Panc1 (cell line): ENCODE results near the gene LRPPRC. TPM values are rescaled to one million over a fixed set of nuclear protein-coding genes. Genes with fewer than 3 reads are reported as not detected.

ENCODE experiments used
- ATAC-seq: fragments of 200-7000 bp; cut with Tn5 transposase; 2 replicates; pipeline ENCODE4 v1.9.1; 2020; ENCODE audit warnings: mild to moderate bottlenecking, moderate library complexity
- BruUV-seq: library from RNA; stranded (reverse); fragments of 400-500 nt; replicated peaks from 2 replicates; lab custom pipeline; 2021; lab: Mats Ljungman, UMichigan
- CTCF ChIA-PET: fragments of 300-600 bp; sonication (Branson Sonifier 250); formaldehyde crosslinking; loops from one replicate; lab custom pipeline; 2022; ENCODE audit warnings: antibody characterized with exemption; lab: Charles Lee
- POLR2A ChIA-PET: fragments of 300-600 bp; sonication (Branson Sonifier 250); formaldehyde crosslinking; loops from one replicate; lab custom pipeline; 2022; ENCODE audit warnings: antibody characterized with exemption; lab: Charles Lee
- DNase-seq: peaks from one replicate; pipeline ENCODE4 v3.0.0-alpha.2; 2010; ENCODE audit warnings: low read depth, low spot score
- H3K27ac ChIP-seq: 2 replicates; pipeline ENCODE4 v1.5.1; 2011; ENCODE audit warnings: mild to moderate bottlenecking, low read length, inconsistent platforms
- H3K27me3 ChIP-seq: fragments of 200-500 bp; sonication (Bioruptor generic); 2 replicates; pipeline ENCODE4 v1.6.0; 2014; ENCODE audit warnings: low read length, inconsistent platforms; ENCODE audit not compliant: control insufficient read depth, insufficient read depth
- H3K36me3 ChIP-seq: fragments of 200-500 bp; sonication (Bioruptor generic); 2 replicates; pipeline ENCODE4 v1.5.1; 2014; ENCODE audit warnings: inconsistent platforms, mild to moderate bottlenecking, low read length, moderate library complexity; ENCODE audit not compliant: control insufficient read depth, insufficient read depth
- H3K4me1 ChIP-seq: 2 replicates; pipeline ENCODE4 v1.5.1; 2011; ENCODE audit warnings: inconsistent platforms, mild to moderate bottlenecking, low read length, moderate library complexity; ENCODE audit not compliant: control insufficient read depth, insufficient read depth
- H3K4me3 ChIP-seq, 2 experiments: 2 replicates each; pipeline ENCODE4 v1.5.1; 2011 to 2012; ENCODE audit warnings: low read depth in 2 of 2, low read length in 2 of 2, mild to moderate bottlenecking in 2 of 2, inconsistent platforms in 1 of 2, moderate library complexity in 1 of 2
- H3K9me3 ChIP-seq: fragments of 200-500 bp; sonication (Bioruptor generic); 2 replicates; pipeline ENCODE4 v1.5.1; 2014; ENCODE audit warnings: low read depth, mild to moderate bottlenecking, inconsistent platforms, low read length, moderate library complexity; ENCODE audit not compliant: control insufficient read depth, insufficient read depth
- POLR2AphosphoS5 ChIP-seq: IDR thresholded peaks from 2 replicates; pipeline ENCODE4 v1.6.1; 2012; ENCODE audit warnings: mild to moderate bottlenecking, low read depth, low read length, moderate library complexity
- SIN3A ChIP-seq: IDR thresholded peaks from 2 replicates; pipeline ENCODE4 v1.6.1; 2012; ENCODE audit warnings: low read depth, mild to moderate bottlenecking, low read length, moderate library complexity, borderline replicate concordance; ENCODE audit not compliant: insufficient read depth
- TCF7L2 ChIP-seq: IDR thresholded peaks from 2 replicates; pipeline ENCODE4 v1.6.1; 2011; ENCODE audit warnings: mild to moderate bottlenecking, low read depth, low read length, inconsistent platforms
- in situ Hi-C: cut with HindIII; loops from 2 replicates; pipeline ENCODE4 v1.10.0; 2016; ENCODE audit warnings: low sequenced_read_pairs, low pct_unique_long_range_greater_than_20kb
- intact Hi-C: fragments of 100-400 bp; cut with micrococcal nuclease; formaldehyde crosslinking; loops from one replicate; pipeline ENCODE4 v1.10.0; 2022; ENCODE audit not compliant: unreplicated experiment
- total RNA-seq: library from RNA; stranded (reverse); gene quantifications from one replicate; pipeline ENCODE4 v1.2.1, GENCODE V29; 2021; ENCODE audit not compliant: unreplicated experiment
- TF ChIP-seq, protein P1 (sequence below): fragments of 450-650 bp; IDR thresholded peaks from 2 replicates; pipeline ENCODE4 v1.5.1; 2017; ENCODE audit warnings: mild to moderate bottlenecking
- TF ChIP-seq, protein P2 (sequence below), 2 experiments: IDR thresholded peaks; 2 replicates each; pipeline ENCODE4 v1.6.1; 2011 to 2012; ENCODE audit warnings: low read depth in 2 of 2, control low read depth in 1 of 2, low read length in 1 of 2, mild to moderate bottlenecking in 1 of 2, moderate library complexity in 1 of 2; ENCODE audit not compliant: insufficient read depth in 1 of 2

LRPPRC gene
- total RNA-seq, 1 experiment from 2014 or later: 207 TPM

DNA sequence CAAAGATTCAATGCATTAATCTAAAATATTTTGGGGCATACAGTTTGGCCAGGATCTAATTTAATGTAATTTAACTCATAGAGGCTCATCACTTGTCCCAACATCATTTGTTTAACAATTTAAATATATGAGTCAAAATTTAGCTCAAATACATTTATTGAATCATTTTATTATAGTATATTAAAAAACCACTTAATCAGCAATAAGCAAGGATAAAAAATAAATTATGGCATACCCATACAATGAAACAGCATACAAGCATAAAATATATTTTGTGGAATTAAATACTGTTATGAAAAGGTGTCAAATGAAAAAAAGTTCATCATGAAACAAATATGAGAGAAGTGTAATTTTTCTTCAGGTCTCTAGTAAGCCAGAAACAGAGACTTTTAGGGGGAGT lies 34.9 kb downstream of the LRPPRC start:
- CTCF ChIA-PET: no interaction called here
- intact Hi-C loops: no loop called here

DNA sequence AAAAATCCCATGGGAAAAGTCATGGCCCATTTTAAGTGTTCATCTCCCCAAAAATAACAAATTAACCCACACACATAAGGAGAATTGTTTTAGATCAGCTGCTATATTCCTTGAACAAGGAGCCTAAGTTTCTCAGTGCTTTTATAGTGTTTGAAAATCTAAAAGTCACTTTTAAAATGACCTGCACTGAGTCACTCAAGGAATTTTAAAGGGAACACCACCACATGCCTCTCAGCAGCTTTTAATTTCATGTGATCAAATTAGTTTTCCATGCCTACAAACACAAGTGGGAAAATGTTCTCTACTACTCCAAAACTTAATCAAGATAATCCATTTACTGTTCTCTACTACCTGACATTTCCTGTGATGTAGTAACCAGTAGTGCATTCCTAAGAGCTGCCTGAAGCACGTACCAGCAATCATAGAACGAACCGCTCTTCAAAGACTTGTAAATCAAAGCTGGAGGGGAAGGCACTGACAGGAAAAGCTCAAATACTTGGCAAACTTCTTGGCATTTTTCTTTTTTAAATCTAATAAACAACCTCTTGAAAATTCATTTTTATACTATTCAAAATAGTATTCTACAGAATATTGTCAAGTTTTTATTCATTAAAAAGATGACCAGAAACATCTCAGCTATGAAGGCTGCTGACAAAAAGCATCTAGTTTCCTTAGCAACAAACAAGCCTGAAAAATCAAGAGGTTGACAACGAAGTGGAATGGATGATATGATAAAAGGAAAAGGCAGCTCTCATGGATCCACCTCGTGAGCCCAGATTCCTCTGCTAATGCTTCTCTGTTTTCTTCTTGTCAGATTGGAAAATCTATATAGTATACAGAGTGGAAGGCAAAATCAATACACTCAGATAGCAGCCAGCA lies 37.2 kb downstream of the LRPPRC start:
- H3K27ac ChIP-seq: no peak overlapping the region
- no peak for TF ChIP-seq SIN3A
- POLR2A ChIA-PET: no interaction called here
- CTCF ChIA-PET: no interaction called here
- ATAC-seq (no peak), DNase-seq (no peak)
- BruUV-seq: no TSS peak
- no peaks in the 10 kb centered on the region for H3K9me3 ChIP-seq
- in situ Hi-C loops: no loop called here
- no peak overlapping the region for H3K4me3 ChIP-seq
- H3K4me1 ChIP-seq: no peaks in the 10 kb centered on the region
- no peaks in the 10 kb centered on the region for H3K27me3 ChIP-seq
- H3K36me3 ChIP-seq: peaks cover 84% of the 10 kb centered on the region
- intact Hi-C loops: no loop called here

More for the DNA sequence above, 34.9 kb downstream of the LRPPRC start:
- Histone ChIP-seq H3K36me3 (peaks cover 80% of the 10 kb centered on the region), H3K4me3 (no peak overlapping the region), H3K9me3 (no peaks in the 10 kb centered on the region), H3K27me3 (no peaks in the 10 kb centered on the region), H3K4me1 (no peaks in the 10 kb centered on the region), H3K27ac (no peak overlapping the region)
- POLR2A ChIA-PET: no interaction called here
- in situ Hi-C loops: no loop called here
- DNase-seq: no peak
- no peak for ATAC-seq
- BruUV-seq: no TSS peak
- TF ChIP-seq, protein P1, sequence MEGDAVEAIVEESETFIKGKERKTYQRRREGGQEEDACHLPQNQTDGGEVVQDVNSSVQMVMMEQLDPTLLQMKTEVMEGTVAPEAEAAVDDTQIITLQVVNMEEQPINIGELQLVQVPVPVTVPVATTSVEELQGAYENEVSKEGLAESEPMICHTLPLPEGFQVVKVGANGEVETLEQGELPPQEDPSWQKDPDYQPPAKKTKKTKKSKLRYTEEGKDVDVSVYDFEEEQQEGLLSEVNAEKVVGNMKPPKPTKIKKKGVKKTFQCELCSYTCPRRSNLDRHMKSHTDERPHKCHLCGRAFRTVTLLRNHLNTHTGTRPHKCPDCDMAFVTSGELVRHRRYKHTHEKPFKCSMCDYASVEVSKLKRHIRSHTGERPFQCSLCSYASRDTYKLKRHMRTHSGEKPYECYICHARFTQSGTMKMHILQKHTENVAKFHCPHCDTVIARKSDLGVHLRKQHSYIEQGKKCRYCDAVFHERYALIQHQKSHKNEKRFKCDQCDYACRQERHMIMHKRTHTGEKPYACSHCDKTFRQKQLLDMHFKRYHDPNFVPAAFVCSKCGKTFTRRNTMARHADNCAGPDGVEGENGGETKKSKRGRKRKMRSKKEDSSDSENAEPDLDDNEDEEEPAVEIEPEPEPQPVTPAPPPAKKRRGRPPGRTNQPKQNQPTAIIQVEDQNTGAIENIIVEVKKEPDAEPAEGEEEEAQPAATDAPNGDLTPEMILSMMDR: no peak
- TF ChIP-seq, protein P2, sequence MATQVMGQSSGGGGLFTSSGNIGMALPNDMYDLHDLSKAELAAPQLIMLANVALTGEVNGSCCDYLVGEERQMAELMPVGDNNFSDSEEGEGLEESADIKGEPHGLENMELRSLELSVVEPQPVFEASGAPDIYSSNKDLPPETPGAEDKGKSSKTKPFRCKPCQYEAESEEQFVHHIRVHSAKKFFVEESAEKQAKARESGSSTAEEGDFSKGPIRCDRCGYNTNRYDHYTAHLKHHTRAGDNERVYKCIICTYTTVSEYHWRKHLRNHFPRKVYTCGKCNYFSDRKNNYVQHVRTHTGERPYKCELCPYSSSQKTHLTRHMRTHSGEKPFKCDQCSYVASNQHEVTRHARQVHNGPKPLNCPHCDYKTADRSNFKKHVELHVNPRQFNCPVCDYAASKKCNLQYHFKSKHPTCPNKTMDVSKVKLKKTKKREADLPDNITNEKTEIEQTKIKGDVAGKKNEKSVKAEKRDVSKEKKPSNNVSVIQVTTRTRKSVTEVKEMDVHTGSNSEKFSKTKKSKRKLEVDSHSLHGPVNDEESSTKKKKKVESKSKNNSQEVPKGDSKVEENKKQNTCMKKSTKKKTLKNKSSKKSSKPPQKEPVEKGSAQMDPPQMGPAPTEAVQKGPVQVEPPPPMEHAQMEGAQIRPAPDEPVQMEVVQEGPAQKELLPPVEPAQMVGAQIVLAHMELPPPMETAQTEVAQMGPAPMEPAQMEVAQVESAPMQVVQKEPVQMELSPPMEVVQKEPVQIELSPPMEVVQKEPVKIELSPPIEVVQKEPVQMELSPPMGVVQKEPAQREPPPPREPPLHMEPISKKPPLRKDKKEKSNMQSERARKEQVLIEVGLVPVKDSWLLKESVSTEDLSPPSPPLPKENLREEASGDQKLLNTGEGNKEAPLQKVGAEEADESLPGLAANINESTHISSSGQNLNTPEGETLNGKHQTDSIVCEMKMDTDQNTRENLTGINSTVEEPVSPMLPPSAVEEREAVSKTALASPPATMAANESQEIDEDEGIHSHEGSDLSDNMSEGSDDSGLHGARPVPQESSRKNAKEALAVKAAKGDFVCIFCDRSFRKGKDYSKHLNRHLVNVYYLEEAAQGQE (IDR thresholded peaks at IDR 0.05; ENCODE audit: insufficient read depth in 1 of 2, low read depth in 2 of 2, low read length in 1 of 2): no peak
- no peak for TF ChIP-seq TCF7L2

DNA sequence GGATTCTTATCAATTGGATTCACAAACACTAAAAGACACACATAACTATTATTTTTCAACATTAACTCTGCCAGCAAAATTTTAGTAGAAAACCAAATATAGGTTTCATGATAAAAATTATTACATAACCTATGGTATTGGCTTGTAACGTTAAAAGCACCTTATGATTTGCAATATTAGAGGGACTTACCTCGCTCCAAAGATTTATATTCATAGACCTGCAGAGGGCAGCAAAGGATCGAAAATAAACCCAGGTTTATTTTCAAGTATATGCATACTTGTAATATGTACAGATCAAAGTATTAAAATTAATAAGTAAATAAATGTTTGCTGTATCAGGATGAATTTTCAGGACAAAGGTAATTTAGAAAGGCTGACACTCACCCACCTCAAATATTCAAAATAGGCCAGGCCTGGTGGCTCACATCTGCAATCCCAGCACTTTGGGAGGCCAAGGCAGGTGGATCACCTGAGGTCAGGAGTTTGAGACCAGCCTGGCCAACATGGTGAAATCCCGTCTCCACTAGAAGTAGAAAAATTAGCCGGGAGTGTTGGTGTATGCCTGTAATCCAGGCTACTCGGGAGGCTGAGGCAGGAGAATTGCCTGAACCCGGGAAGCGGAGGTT lies 45.3 kb downstream of the LRPPRC start:
- intact Hi-C loops: no loop called here
- Histone ChIP-seq H3K4me1 (peaks cover 35% of the 10 kb centered on the region), H3K27me3 (no peaks in the 10 kb centered on the region), H3K27ac (no peak overlapping the region), H3K36me3 (peaks cover 73% of the 10 kb centered on the region), H3K9me3 (no peaks in the 10 kb centered on the region), H3K4me3 (no peak overlapping the region)
- ChIA-PET CTCF (no interaction called here), POLR2A (no interaction called here)
- no TSS peak for BruUV-seq
- in situ Hi-C loops: no loop called here
- TF ChIP-seq, protein P1: peak; percentile 72
- TF ChIP-seq, protein P2 (IDR thresholded peaks at IDR 0.05; ENCODE audit: insufficient read depth in 1 of 2, low read depth in 2 of 2, low read length in 1 of 2): no peak
- TF ChIP-seq SIN3A (no peak), TCF7L2 (no peak), POLR2AphosphoS5 (no peak)
- no peak for DNase-seq
- ATAC-seq: peak; percentile 86
